OCI-LY7 (cell line): ENCODE results near the gene GIMAP8. TPM values are rescaled to one million over a fixed set of nuclear protein-coding genes. Genes with fewer than 3 reads are reported as not detected.

Source experiments
- BruUV-seq: library from RNA; stranded (reverse); fragments of 400-500 nt; replicated peaks from 2 replicates; lab custom pipeline; 2021; lab: Mats Ljungman, UMichigan
- CTCF ChIA-PET: fragments of 300-600 bp; sonication (Branson Sonifier 250); formaldehyde crosslinking; loops from one replicate; lab custom pipeline; 2022; ENCODE audit warnings: antibody characterized with exemption; ENCODE audit not compliant: unreplicated experiment; lab: Charles Lee
- POLR2A ChIA-PET: fragments of 300-600 bp; sonication (Branson Sonifier 250); formaldehyde crosslinking; loops from one replicate; lab custom pipeline; 2022; ENCODE audit warnings: antibody characterized with exemption; lab: Charles Lee
- DNase-seq: peaks from one replicate; pipeline ENCODE4 v3.0.0-alpha.2; 2015; ENCODE audit warnings: low spot score
- H2AFZ ChIP-seq: fragments of 200-600 bp; sonication (generic), shearing (Covaris generic); 2 replicates; pipeline ENCODE4 v1.6.1; 2014; ENCODE audit warnings: mild to moderate bottlenecking, antibody characterized with exemption, low read length, moderate library complexity
- H3K27ac ChIP-seq: fragments of 200-600 bp; sonication (generic); 2 replicates; pipeline ENCODE4 v1.5.1; 2014; ENCODE audit warnings: mixed run types, low read depth, mild to moderate bottlenecking, moderate library complexity, low read length, inconsistent platforms; ENCODE audit not compliant: poor library complexity, severe bottlenecking
- H3K36me3 ChIP-seq: fragments of 200-600 bp; sonication (generic); 2 replicates; pipeline ENCODE4 v1.6.1; 2014; ENCODE audit warnings: mild to moderate bottlenecking, antibody characterized with exemption, low read length, moderate library complexity, mixed read lengths; ENCODE audit not compliant: insufficient read depth
- H3K4me1 ChIP-seq: fragments of 200-600 bp; sonication (generic); 2 replicates; pipeline ENCODE4 v1.5.1; 2014; ENCODE audit warnings: mild to moderate bottlenecking, low read length; ENCODE audit not compliant: insufficient read depth, poor library complexity, severe bottlenecking
- H3K4me2 ChIP-seq: fragments of 200-600 bp; sonication (generic); 2 replicates; pipeline ENCODE4 v1.6.1; 2014; ENCODE audit warnings: mild to moderate bottlenecking, low read length
- H3K4me3 ChIP-seq: fragments of 200-600 bp; sonication (generic); 2 replicates; pipeline ENCODE4 v1.5.1; 2014; ENCODE audit warnings: mild to moderate bottlenecking, low read depth, low read length; ENCODE audit not compliant: poor library complexity, severe bottlenecking
- H3K79me2 ChIP-seq: fragments of 200-600 bp; sonication (generic); 2 replicates; pipeline ENCODE4 v1.6.1; 2016; ENCODE audit warnings: low read depth, mild to moderate bottlenecking, low read length, moderate library complexity, mixed read lengths; ENCODE audit not compliant: insufficient read depth
- H3K9me2 ChIP-seq: fragments of 200-600 bp; sonication (generic); 2 replicates; pipeline ENCODE4 v1.6.1; 2016; ENCODE audit warnings: mild to moderate bottlenecking, low read length, mixed read lengths; ENCODE audit not compliant: insufficient read depth
- H3K9me3 ChIP-seq: fragments of 200-600 bp; sonication (generic); 2 replicates; pipeline ENCODE4 v1.6.1; 2014; ENCODE audit warnings: mild to moderate bottlenecking, mixed run types, low read length, mixed read lengths
- H4K20me1 ChIP-seq: fragments of 200-600 bp; sonication (generic); 2 replicates; pipeline ENCODE4 v1.6.1; 2014; ENCODE audit warnings: mild to moderate bottlenecking, antibody characterized with exemption, low read length, moderate library complexity, mixed read lengths; ENCODE audit not compliant: insufficient read depth
- CTCF ChIP-seq: fragments of 200-600 bp; sonication (generic); conservative IDR thresholded peaks from 2 replicates; pipeline ENCODE4 v1.5.1; 2014; ENCODE audit warnings: mild to moderate bottlenecking, antibody characterized with exemption, low read length, moderate library complexity, mixed read lengths
- EZH2phosphoT487 ChIP-seq: fragments of 200-600 bp; sonication (generic); IDR thresholded peaks from 2 replicates; pipeline ENCODE4 v1.6.1; 2018; ENCODE audit warnings: low read depth, borderline replicate concordance, mild to moderate bottlenecking, mixed run types, antibody characterized with exemption, low read length, moderate library complexity, mixed read lengths
- intact Hi-C: fragments of 100-400 bp; cut with micrococcal nuclease; formaldehyde crosslinking; loops from one replicate; pipeline ENCODE4 v1.10.0; 2022; ENCODE audit not compliant: unreplicated experiment
- total RNA-seq, 2 experiments: library from RNA; depleted of rRNA in 1 of 2; stranded (reverse); fragments of >200 nt in 1 of 2; shearing (Covaris generic) in 1 of 2; gene quantifications; 2 replicates each; pipeline ENCODE4 v1.2.3, GENCODE V29; 2014 to 2022

Gene GIMAP8
- total RNA-seq, 2 experiments from 2014 or later = not detected

- no peaks in the 10 kb centered on the region; the same call in 1 of the 2 replicates for H3K79me2 ChIP-seq
- intact Hi-C loops = no loop called here
- no TSS peak for BruUV-seq
- CTCF ChIA-PET = interaction anchor here (0.9 kb wide), 1 partner anchor 20 kb away, joined by 5 read pairs; no protein-coding TSS in a partner anchor
- peaks cover 40% of the 10 kb centered on the region for H3K4me1 ChIP-seq
- H3K27ac ChIP-seq = no peak overlapping the region
- DNase-seq = no peak
- no peaks in the 10 kb centered on the region for H3K9me2 ChIP-seq
- H3K9me3 ChIP-seq = no peaks in the 10 kb centered on the region
- H2AFZ ChIP-seq = peak overlapping the region; percentile 74; the same call in 1 of the 2 replicates
- no peak for TF ChIP-seq EZH2phosphoT487
- TF ChIP-seq CTCF = no peak
- peaks cover 4% of the 10 kb centered on the region for H3K36me3 ChIP-seq
- POLR2A ChIA-PET = interaction anchor here (0.5 to 3.2 kb wide), 4 partner anchors 23 to 1109 kb away, joined by 3 to 20 read pairs (median 10); partner anchors contain the start of gene REPIN1
- H4K20me1 ChIP-seq = no peaks in the 10 kb centered on the region
- peak overlapping the region; percentile 80 for H3K4me3 ChIP-seq
- H3K4me2 ChIP-seq = peak overlapping the region; percentile 96; the same call in 1 of the 2 replicates
Measured at GRCh38 chr7:150403376-150404171, 46.9 kb upstream of the GIMAP8 start.

- peaks cover 40% of the 10 kb centered on the region for H3K4me1 ChIP-seq
- peaks cover 5% of the 10 kb centered on the region for H3K36me3 ChIP-seq
- no peaks in the 10 kb centered on the region for H3K9me3 ChIP-seq
- POLR2A ChIA-PET = interaction anchor here (1.2 to 3.2 kb wide), 3 partner anchors 24 to 35 kb away, joined by 4 to 20 read pairs (median 16); partner anchors contain the start of gene REPIN1
- H4K20me1 ChIP-seq = no peaks in the 10 kb centered on the region
- peak; percentile 18 for DNase-seq
- peak overlapping the region; percentile 96 for H3K4me2 ChIP-seq
- H2AFZ ChIP-seq = peak overlapping the region; percentile 74; the same call in 1 of the 2 replicates
- BruUV-seq = TSS peak; percentile 67
- intact Hi-C loops = no loop called here
- TF ChIP-seq EZH2phosphoT487 (no peak), CTCF (0 out of 2 replicates have a peak, but pooled peaks have one; percentile 25)
- no peaks in the 10 kb centered on the region; the same call in 1 of the 2 replicates for H3K79me2 ChIP-seq
- peak overlapping the region; percentile 89 for H3K27ac ChIP-seq
- CTCF ChIA-PET = interaction anchor here (0.9 kb wide), 1 partner anchor 21 kb away, joined by 5 read pairs; no protein-coding TSS in a partner anchor
- no peaks in the 10 kb centered on the region for H3K9me2 ChIP-seq
- H3K4me3 ChIP-seq = peak overlapping the region; percentile 80
Measured at GRCh38 chr7:150404172-150404804, 46.1 kb upstream of the GIMAP8 start.
